HL-60 (cell line): ENCODE results near the gene KANTR.

Experiments
- DNase-seq, 2 experiments: peaks; one replicate each; pipeline ENCODE4 v3.0.0-alpha.2; 2010 to 2020; ENCODE audit warnings: low read depth in 1 of 2, low spot score in 1 of 2
- H3K27ac ChIP-seq: fragments of 250-450 bp; sonication (Bioruptor Pico); replicated peaks from 2 replicates; pipeline ENCODE4 v1.5.1; 2020; ENCODE audit warnings: mild to moderate bottlenecking, moderate library complexity
- H3K27me3 ChIP-seq: fragments of 250-450 bp; sonication (Bioruptor Pico); 2 replicates; pipeline ENCODE4 v1.5.1; 2021; ENCODE audit warnings: mild to moderate bottlenecking, moderate library complexity; ENCODE audit not compliant: insufficient read depth, poor library complexity, severe bottlenecking
- H3K4me3 ChIP-seq: replicated peaks from 2 replicates; pipeline ENCODE4 v1.5.1; 2011; ENCODE audit warnings: mild to moderate bottlenecking, control low read depth, low read length; ENCODE audit not compliant: insufficient read depth
- CTCF ChIP-seq: IDR thresholded peaks from one replicate; pipeline ENCODE4 v1.5.1; 2011; ENCODE audit warnings: low read length, control low read depth, inconsistent platforms; ENCODE audit not compliant: insufficient read depth
- GABPA ChIP-seq: IDR thresholded peaks from 2 replicates; pipeline ENCODE4 v1.6.1; 2012; ENCODE audit warnings: low read depth
- POLR2AphosphoS5 ChIP-seq: IDR thresholded peaks from 2 replicates; pipeline ENCODE4 v1.6.1; 2012; ENCODE audit warnings: low read depth
- SPI1 ChIP-seq: IDR thresholded peaks from 2 replicates; pipeline ENCODE4 v1.6.1; 2012; ENCODE audit warnings: low read depth, mild to moderate bottlenecking, borderline replicate concordance
- TF ChIP-seq, protein P1 (sequence below): IDR thresholded peaks from 2 replicates; pipeline ENCODE4 v1.6.1; 2012; ENCODE audit warnings: low read depth; ENCODE audit not compliant: insufficient replicate concordance

KANTR gene

DNA sequence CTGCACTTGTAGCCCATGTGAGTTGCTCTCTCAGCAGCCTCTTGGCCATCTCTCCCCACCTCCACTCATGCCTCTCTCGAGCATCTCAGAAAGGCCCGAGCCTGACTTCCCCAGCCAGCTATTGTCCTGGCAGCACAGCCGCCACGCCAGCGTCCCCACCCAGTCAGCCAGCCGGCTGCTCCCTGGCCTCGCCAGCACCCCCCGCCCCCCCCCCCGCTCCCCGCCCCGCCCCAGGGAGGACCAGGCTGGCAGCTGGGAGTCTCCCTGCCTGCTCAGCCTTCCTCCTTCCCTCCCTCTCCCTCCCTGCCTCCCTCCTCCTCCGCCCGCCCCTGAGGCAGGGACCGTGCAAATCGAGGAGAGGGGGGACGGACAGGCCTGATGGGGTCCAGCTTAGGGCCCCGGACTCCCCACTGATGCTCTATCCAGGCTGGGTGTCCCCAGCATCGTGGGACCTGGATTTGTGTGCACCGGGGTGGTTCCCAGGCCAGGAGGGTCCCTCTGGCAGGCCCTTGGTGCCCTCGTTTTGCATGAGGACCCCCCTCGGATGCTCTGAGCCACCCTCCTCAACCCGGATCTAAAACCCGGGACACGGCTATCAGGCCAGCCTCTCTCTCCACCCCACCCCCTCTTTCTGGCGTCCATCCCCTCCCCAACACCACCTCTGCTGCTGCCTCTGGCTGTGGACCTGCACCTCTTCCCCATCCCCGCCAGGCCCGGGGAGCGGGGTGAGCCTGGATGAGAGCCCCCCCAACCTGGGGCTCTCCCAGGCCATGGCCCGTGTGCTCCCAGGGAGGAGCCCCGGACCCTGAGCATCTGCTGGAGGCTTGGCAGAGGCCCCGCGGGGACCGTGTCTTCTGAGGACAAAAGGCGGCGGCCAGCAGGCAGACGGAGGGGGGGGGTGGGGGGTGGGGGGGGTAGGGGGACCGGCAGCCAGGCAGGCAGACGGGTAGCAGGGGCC, 45.5 kb upstream of the KANTR start, which contains the start of gene GPR173:
GPR173 (plus strand) TSS at position 621 of the 958 bp plus-strand sequence. CDS start 27,833 bp downstream, outside the sequence.
- H3K27me3 ChIP-seq = no peaks in the 10 kb centered on the region
- no peak within 1 kb of the TSS for H3K4me3 ChIP-seq
- H3K27ac ChIP-seq = no peak within 1 kb of the TSS
- DNase-seq = no peak
- TF ChIP-seq GABPA (no peak), CTCF (no peak), SPI1 (no peak), POLR2AphosphoS5 (no peak)
- TF ChIP-seq, protein P1, sequence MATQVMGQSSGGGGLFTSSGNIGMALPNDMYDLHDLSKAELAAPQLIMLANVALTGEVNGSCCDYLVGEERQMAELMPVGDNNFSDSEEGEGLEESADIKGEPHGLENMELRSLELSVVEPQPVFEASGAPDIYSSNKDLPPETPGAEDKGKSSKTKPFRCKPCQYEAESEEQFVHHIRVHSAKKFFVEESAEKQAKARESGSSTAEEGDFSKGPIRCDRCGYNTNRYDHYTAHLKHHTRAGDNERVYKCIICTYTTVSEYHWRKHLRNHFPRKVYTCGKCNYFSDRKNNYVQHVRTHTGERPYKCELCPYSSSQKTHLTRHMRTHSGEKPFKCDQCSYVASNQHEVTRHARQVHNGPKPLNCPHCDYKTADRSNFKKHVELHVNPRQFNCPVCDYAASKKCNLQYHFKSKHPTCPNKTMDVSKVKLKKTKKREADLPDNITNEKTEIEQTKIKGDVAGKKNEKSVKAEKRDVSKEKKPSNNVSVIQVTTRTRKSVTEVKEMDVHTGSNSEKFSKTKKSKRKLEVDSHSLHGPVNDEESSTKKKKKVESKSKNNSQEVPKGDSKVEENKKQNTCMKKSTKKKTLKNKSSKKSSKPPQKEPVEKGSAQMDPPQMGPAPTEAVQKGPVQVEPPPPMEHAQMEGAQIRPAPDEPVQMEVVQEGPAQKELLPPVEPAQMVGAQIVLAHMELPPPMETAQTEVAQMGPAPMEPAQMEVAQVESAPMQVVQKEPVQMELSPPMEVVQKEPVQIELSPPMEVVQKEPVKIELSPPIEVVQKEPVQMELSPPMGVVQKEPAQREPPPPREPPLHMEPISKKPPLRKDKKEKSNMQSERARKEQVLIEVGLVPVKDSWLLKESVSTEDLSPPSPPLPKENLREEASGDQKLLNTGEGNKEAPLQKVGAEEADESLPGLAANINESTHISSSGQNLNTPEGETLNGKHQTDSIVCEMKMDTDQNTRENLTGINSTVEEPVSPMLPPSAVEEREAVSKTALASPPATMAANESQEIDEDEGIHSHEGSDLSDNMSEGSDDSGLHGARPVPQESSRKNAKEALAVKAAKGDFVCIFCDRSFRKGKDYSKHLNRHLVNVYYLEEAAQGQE = no peak

DNA sequence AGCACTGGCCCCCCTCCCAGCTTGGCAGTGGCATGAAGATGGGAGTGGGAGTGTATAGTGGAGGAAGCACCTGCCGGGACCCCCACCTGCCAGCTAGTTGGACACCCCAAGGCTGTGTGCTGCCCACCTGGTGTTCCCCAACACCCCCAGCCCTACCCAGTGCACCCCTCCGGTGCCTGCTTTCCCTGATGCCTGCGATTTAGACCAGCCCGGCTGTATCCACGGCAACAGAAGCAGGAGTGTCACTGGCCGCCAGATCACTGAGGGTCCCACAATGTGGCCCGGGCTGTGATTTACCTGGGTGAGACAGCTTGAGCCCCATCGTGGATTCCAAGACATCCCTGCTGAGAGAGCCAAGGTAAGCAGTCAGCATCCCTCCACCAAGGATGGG, 44.8 kb upstream of the KANTR start:
- Histone ChIP-seq H3K27me3 (no peaks in the 10 kb centered on the region), H3K4me3 (no peak overlapping the region), H3K27ac (no peak overlapping the region)
- DNase-seq = no peak
- TF ChIP-seq CTCF (no peak), POLR2AphosphoS5 (no peak), SPI1 (no peak), GABPA (no peak)
- TF ChIP-seq, protein P1 = no peak

DNA sequence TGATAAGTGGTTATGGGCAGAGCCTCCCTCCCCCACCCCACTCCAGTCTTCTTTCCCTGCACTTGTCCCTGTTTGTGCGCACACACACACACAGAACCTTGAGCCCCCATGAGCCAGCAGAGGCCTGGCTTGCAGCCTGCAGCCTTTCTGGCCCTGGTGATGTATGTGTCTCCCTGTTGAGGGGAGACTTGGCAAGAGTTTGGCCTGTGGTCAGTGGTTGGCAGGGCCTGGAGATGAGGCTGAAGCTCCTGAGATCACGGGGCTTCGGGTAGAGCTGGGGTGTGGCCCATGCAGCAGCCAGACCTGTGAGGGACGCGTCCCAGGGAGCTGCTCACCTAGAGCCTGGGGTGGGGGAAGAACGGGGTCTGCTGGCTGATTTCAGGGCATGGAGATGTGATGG, 43.1 kb upstream of the KANTR start:
- H3K4me3 ChIP-seq = no peak overlapping the region
- H3K27ac ChIP-seq = no peak overlapping the region
- no peak for TF ChIP-seq CTCF
- no peak for TF ChIP-seq SPI1
- TF ChIP-seq GABPA = no peak
- no peak for DNase-seq
- no peaks in the 10 kb centered on the region for H3K27me3 ChIP-seq
